HepG2 (cell line): ENCODE measurements around the gene GCM1. TPM values are rescaled to one million over a fixed set of nuclear protein-coding genes. Genes with fewer than 3 reads are reported as not detected.

ENCODE experiments used
- ARNT ChIP-seq: fragments of 450-650 bp; IDR thresholded peaks from 2 replicates; pipeline ENCODE4 v1.6.1; 2017
- DMTF1 ChIP-seq: sonication (generic); formaldehyde crosslinking; IDR thresholded peaks from 2 replicates; pipeline ENCODE4 v1.4.0; 2020; ENCODE audit warnings: mild to moderate bottlenecking, missing genetic modification reagents
- DRAP1 ChIP-seq: IDR thresholded peaks from 2 replicates; pipeline ENCODE4 v1.6.1; 2016; ENCODE audit warnings: missing genetic modification reagents, missing compliant biosample characterization
- E2F1 ChIP-seq: sonication (generic); formaldehyde crosslinking; IDR thresholded peaks from 2 replicates; pipeline ENCODE4 v1.5.0; 2020; ENCODE audit warnings: missing genetic modification reagents
- HCFC1 ChIP-seq: fragments of 150-350 bp; IDR thresholded peaks from 2 replicates; pipeline ENCODE4 v1.6.1; 2014; ENCODE audit warnings: low read depth, low read length
- HDAC2 ChIP-seq: sonication (generic); formaldehyde crosslinking; IDR thresholded peaks from 2 replicates; pipeline ENCODE4 v1.4.0; 2020; ENCODE audit warnings: missing genetic modification reagents
- HMG20A ChIP-seq: IDR thresholded peaks from 2 replicates; pipeline ENCODE4 v1.6.1; 2016; ENCODE audit warnings: borderline replicate concordance
- HOXA9 ChIP-seq: sonication (generic); formaldehyde crosslinking; IDR thresholded peaks from 2 replicates; pipeline ENCODE4 v1.8.1; 2022; ENCODE audit warnings: missing genetic modification reagents, mild to moderate bottlenecking, moderate library complexity, borderline replicate concordance
- JUND ChIP-seq: sonication (generic); formaldehyde crosslinking; IDR thresholded peaks from 2 replicates; pipeline ENCODE4 v1.8.0; 2022; ENCODE audit warnings: mild to moderate bottlenecking, missing genetic modification reagents
- KAT7 ChIP-seq: IDR thresholded peaks from 2 replicates; pipeline ENCODE4 v1.6.1; 2018; ENCODE audit warnings: borderline replicate concordance, missing compliant biosample characterization
- MAZ ChIP-seq, 2 experiments: sonication (generic) in 1 of 2; formaldehyde crosslinking in 1 of 2; IDR thresholded peaks; 2 replicates each; pipeline versions ENCODE4 v1.5.0 to v1.6.1; 2012 to 2020; ENCODE audit warnings: low read depth in 2 of 2, mild to moderate bottlenecking in 2 of 2, borderline replicate concordance in 1 of 2, improper control_type of control experiment in 1 of 2, low read length in 1 of 2, missing genetic modification reagents in 1 of 2, moderate library complexity in 1 of 2
- MLXIP ChIP-seq: sonication (generic); formaldehyde crosslinking; IDR thresholded peaks from 2 replicates; pipeline ENCODE4 v1.9.0; 2021; ENCODE audit warnings: missing genetic modification reagents, borderline replicate concordance
- NFRKB ChIP-seq: fragments of 450-650 bp; IDR thresholded peaks from 2 replicates; pipeline ENCODE4 v1.6.1; 2017
- PAWR ChIP-seq: sonication (generic); formaldehyde crosslinking; IDR thresholded peaks from 2 replicates; pipeline ENCODE4 v1.4.0; 2020; ENCODE audit warnings: missing genetic modification reagents, mild to moderate bottlenecking, borderline replicate concordance
- PAXIP1 ChIP-seq: sonication (generic); formaldehyde crosslinking; conservative IDR thresholded peaks from 2 replicates; pipeline ENCODE4 v1.4.0; 2020; ENCODE audit warnings: mild to moderate bottlenecking, missing genetic modification reagents, moderate library complexity
- SIX1 ChIP-seq: sonication (generic); formaldehyde crosslinking; IDR thresholded peaks from 2 replicates; pipeline ENCODE4 v1.4.0; 2020; ENCODE audit warnings: missing genetic modification reagents, borderline replicate concordance
- SOX6 ChIP-seq, 2 experiments: fragments of 450-650 bp in 1 of 2; sonication (generic) in 1 of 2; formaldehyde crosslinking in 1 of 2; IDR thresholded peaks; 2 replicates each; pipeline versions ENCODE4 v1.4.0 to v1.6.1; 2017 to 2020; ENCODE audit warnings: antibody characterized with exemption in 1 of 2, mild to moderate bottlenecking in 1 of 2, missing genetic modification reagents in 1 of 2
- SUZ12 ChIP-seq: fragments of 150-350 bp; IDR thresholded peaks from 2 replicates; pipeline ENCODE4 v1.6.1; 2014; ENCODE audit warnings: low read depth, low read length
- ZBTB42 ChIP-seq: sonication (generic); formaldehyde crosslinking; IDR thresholded peaks from 2 replicates; pipeline ENCODE4 v1.5.0; 2020; ENCODE audit warnings: mild to moderate bottlenecking, missing genetic modification reagents
- ZNF30 ChIP-seq: sonication (generic); formaldehyde crosslinking; IDR thresholded peaks from 2 replicates; pipeline ENCODE4 v1.5.0; 2020; ENCODE audit warnings: mild to moderate bottlenecking, missing genetic modification reagents
- ZNF33A ChIP-seq: sonication (generic); formaldehyde crosslinking; IDR thresholded peaks from 2 replicates; pipeline ENCODE4 v1.5.1; 2020; ENCODE audit warnings: missing genetic modification reagents, mild to moderate bottlenecking, moderate library complexity, borderline replicate concordance
- polyA plus RNA-seq, 8 experiments: library from polyadenylated mRNA; depleted of rRNA in 3 of 8; stranded (reverse) in 7 of 8; unstranded in 1 of 8; fragments of >200 nt; fragmentation: Illumina TruSeq in 4 of 8; extraction: Trizol in 4 of 8; gene quantifications; 2 replicates each; pipeline versions ENCODE4 v1.2.1 to v1.2.3, GENCODE V29; 2011 to 2016; ENCODE audit warnings: low read depth in 4 of 8, missing spikeins in 1 of 8, mixed read lengths in 1 of 8; ENCODE audit not compliant: insufficient read depth in 1 of 8
- total RNA-seq, 5 experiments: library from RNA; depleted of rRNA; stranded (reverse); fragments of >200 nt; fragmentation: Illumina TruSeq; extraction: Trizol; gene quantifications; 2 replicates each; pipeline ENCODE4 v1.2.3, GENCODE V29; 2016; ENCODE audit warnings: low read depth in 1 of 5

The GCM1 gene
- total and polyA plus RNA-seq, 2 of the 13 experiments (the other 11 are each of a cell fraction or from before 2014, with no cell fraction given), result 0.04 to 0.13 TPM

- TF ChIP-seq DMTF1 (CRISPR knock-in tag) (no peak), HMG20A (no peak), SIX1 (CRISPR knock-in tag) (no peak), HDAC2 (CRISPR knock-in tag) (no peak; the same call in 1 of the 2 replicates), ARNT (no peak), ZNF33A (CRISPR knock-in tag) (no peak), JUND (no peak), SUZ12 (no peak), DRAP1 (CRISPR knock-in tag) (no peak), PAXIP1 (CRISPR knock-in tag) (0 out of 2 replicates have a peak, but pooled peaks have one; percentile 25), E2F1 (CRISPR knock-in tag) (no peak), ZNF30 (no peak), NFRKB (no peak), MAZ (IDR thresholded peaks at IDR 0.05; ENCODE audit: borderline replicate concordance, low read depth, low read length) (no peak), MAZ (CRISPR knock-in tag; IDR thresholded peaks at IDR 0.05; ENCODE audit: low read depth) (no peak), HOXA9 (CRISPR knock-in tag) (no peak), HCFC1 (no peak), PAWR (CRISPR knock-in tag) (no peak), KAT7 (CRISPR knock-in tag) (no peak), MLXIP (CRISPR knock-in tag) (no peak), SOX6 (IDR thresholded peaks at IDR 0.05) (no peak), SOX6 (CRISPR knock-in tag; IDR thresholded peaks at IDR 0.05) (peak; percentile 67; the same call in 1 of the 2 replicates), ZBTB42 (CRISPR knock-in tag) (no peak)
These were observed 34.9 kb downstream of the GCM1 start (continued) for GRCh38 chr6:53113742-53114141.
